ENCODE data around the gene USP31. TPM values are rescaled to one million over a fixed set of nuclear protein-coding genes. Genes with fewer than 3 reads are reported as not detected.

Gene USP31
- total and polyA plus RNA-seq, 2 of the 8 experiments (the other 6 are each of a cell fraction or from before 2014, with no cell fraction given): 6.7 to 19.0 TPM

- TF ChIP-seq CHD2 (IDR thresholded peaks at IDR 0.05; ENCODE audit: low read length) (no peak), PHF8 (conservative IDR thresholded peaks at IDR 0.05; ENCODE audit: low read depth, low read length) (no peak), CBX8 (IDR thresholded peaks at IDR 0.05; ENCODE audit: borderline replicate concordance, low read depth, low read length) (no peak), SUZ12 (IDR thresholded peaks at IDR 0.05; ENCODE audit: low read length) (no peak), RAD21 (IDR thresholded peaks at IDR 0.05 in 1 of 2, conservative IDR thresholded peaks at IDR 0.05 in 1 of 2; ENCODE audit: low read depth in 2 of 2, low read length in 2 of 2) (no peak), BACH1 (IDR thresholded peaks at IDR 0.05; ENCODE audit: low read length) (no peak), CREB1 (IDR thresholded peaks at IDR 0.05) (no peak), GTF2F1 (IDR thresholded peaks at IDR 0.05; ENCODE audit: borderline replicate concordance, low read depth, low read length) (no peak), CTBP2 (IDR thresholded peaks at IDR 0.05; ENCODE audit: borderline replicate concordance, insufficient read depth, insufficient read length, low read length) (no peak)
These were observed 97.0 kb downstream of the USP31 start (continued) for GRCh38 chr16:23052221-23052620.
